H1 (cell line): ENCODE measurements around the gene PARM1. TPM values are rescaled to one million over a fixed set of nuclear protein-coding genes. Genes with fewer than 3 reads are reported as not detected.

Source experiments
- CTCF ChIA-PET: fragments of 300-600 bp; sonication (Branson Sonifier 250); formaldehyde crosslinking; loops from one replicate; lab custom pipeline; 2021; ENCODE audit not compliant: partially characterized antibody; lab: Charles Lee
- POLR2A ChIA-PET: fragments of 300-600 bp; sonication (Branson Sonifier 250); formaldehyde crosslinking; loops from one replicate; lab custom pipeline; 2021; ENCODE audit warnings: inconsistent platforms; ENCODE audit not compliant: partially characterized antibody; lab: Charles Lee
- DNase-seq, 2 experiments: peaks; one replicate each; pipeline versions ENCODE4 v3.0.0 to v3.0.0-alpha.2; 2010 to 2022; ENCODE audit warnings: low spot score in 2 of 2, low read depth in 1 of 2, mixed read lengths in 1 of 2
- FAIRE-seq: peaks from 2 replicates; lab custom pipeline; 2011; peaks lifted over from hg19 to GRCh38; lab: Jason Lieb, UNC
- H2AFZ ChIP-seq: 2 replicates; pipeline ENCODE4 v1.8.1; 2012; ENCODE audit warnings: low read length, inconsistent platforms
- H2AK5ac ChIP-seq: 2 replicates; pipeline ENCODE4 v1.6.1; 2013; ENCODE audit warnings: low read depth, low read length
- H2BK120ac ChIP-seq: replicated peaks from 2 replicates; pipeline ENCODE3; 2013; ENCODE audit warnings: low read depth, low read length, inconsistent platforms
- H2BK12ac ChIP-seq: 2 replicates; pipeline ENCODE4 v1.6.1; 2013; ENCODE audit warnings: low read depth, low read length
- H2BK15ac ChIP-seq: 2 replicates; pipeline ENCODE4 v1.6.1; 2013; ENCODE audit warnings: low read length
- H2BK20ac ChIP-seq: 2 replicates; pipeline ENCODE4 v1.6.1; 2013; ENCODE audit warnings: low read length
- H2BK5ac ChIP-seq: 2 replicates; pipeline ENCODE4 v1.6.1; 2013; ENCODE audit warnings: low read depth, low read length
- H3K14ac ChIP-seq: 2 replicates; pipeline ENCODE4 v1.6.1; 2013; ENCODE audit warnings: inconsistent platforms; ENCODE audit not compliant: insufficient read length
- H3K18ac ChIP-seq: 2 replicates; pipeline ENCODE4 v1.6.1; 2013; ENCODE audit warnings: low read length; ENCODE audit errors: extremely low read depth
- H3K23ac ChIP-seq: 2 replicates; pipeline ENCODE4 v1.6.1; 2013; ENCODE audit warnings: inconsistent platforms; ENCODE audit not compliant: insufficient read length
- H3K23me2 ChIP-seq: 2 replicates; pipeline ENCODE4 v1.6.1; 2013; ENCODE audit warnings: low read depth, low read length
- H3K27ac ChIP-seq: 2 replicates; pipeline ENCODE4 v1.6.1; 2011; ENCODE audit warnings: low read depth, low read length, inconsistent platforms
- H3K27me3 ChIP-seq, 4 experiments: replicated peaks in 1 of 4; 1 replicate in 1 of 4; 2 replicates in 3 of 4; pipeline versions ENCODE4 v1.6.1 to v1.8.1; 2011 to 2013; ENCODE audit warnings: low read length in 3 of 4, mild to moderate bottlenecking in 3 of 4, inconsistent platforms in 2 of 4, mixed read lengths in 2 of 4, moderate library complexity in 1 of 4; ENCODE audit not compliant: control insufficient read depth in 3 of 4, insufficient read depth in 3 of 4; ENCODE audit errors: extremely low read depth in 1 of 4
- H3K36me3 ChIP-seq, 4 experiments: 2 replicates each; pipeline versions ENCODE4 v1.6.1 to v1.8.1; 2011 to 2013; ENCODE audit warnings: mild to moderate bottlenecking in 4 of 4, low read length in 3 of 4, moderate library complexity in 2 of 4, control low read depth in 1 of 4, inconsistent platforms in 1 of 4; ENCODE audit not compliant: insufficient read depth in 4 of 4, control insufficient read depth in 2 of 4
- H3K4ac ChIP-seq: replicated peaks from 2 replicates; pipeline ENCODE3; 2013; ENCODE audit warnings: low read length, low read depth, mixed read lengths, inconsistent platforms; ENCODE audit not compliant: insufficient read length
- H3K4me1 ChIP-seq, 4 experiments: replicated peaks in 1 of 4; 1 replicate in 1 of 4; 2 replicates in 3 of 4; pipeline versions ENCODE4 v1.6.1 to v1.8.1; 2011 to 2013; ENCODE audit warnings: low read length in 3 of 4, inconsistent platforms in 2 of 4, mixed read lengths in 1 of 4; ENCODE audit not compliant: insufficient read depth in 4 of 4, control insufficient read depth in 3 of 4
- H3K4me2 ChIP-seq, 2 experiments: 2 replicates each; pipeline versions ENCODE4 v1.6.1 to v1.8.1; 2011 to 2013; ENCODE audit warnings: low read depth in 2 of 2, low read length in 2 of 2, control low read depth in 1 of 2, inconsistent platforms in 1 of 2, mild to moderate bottlenecking in 1 of 2; ENCODE audit not compliant: insufficient read depth in 1 of 2
- H3K4me3 ChIP-seq, 4 experiments: fragments of 200-600, 300-600 bp in 1 of 4; sonication (generic), shearing (Covaris generic), sonication (Bioruptor Twin) in 1 of 4; 2 replicates each; pipeline versions ENCODE4 v1.5.1 to v1.8.1; 2011 to 2016; ENCODE audit warnings: low read length in 4 of 4, low read depth in 3 of 4, control low read depth in 2 of 4, inconsistent platforms in 2 of 4, mild to moderate bottlenecking in 2 of 4, mixed read lengths in 1 of 4, moderate library complexity in 1 of 4; ENCODE audit not compliant: insufficient read depth in 2 of 4; ENCODE audit errors: extremely low read depth in 1 of 4
- H3K56ac ChIP-seq: replicated peaks from 2 replicates; pipeline ENCODE3; 2013; ENCODE audit warnings: low read depth, mild to moderate bottlenecking, mixed read lengths, low read length, inconsistent platforms; ENCODE audit not compliant: insufficient read length
- H3K79me1 ChIP-seq: 2 replicates; pipeline ENCODE4 v1.6.1; 2013; ENCODE audit warnings: low read depth, low read length, control low read depth
- H3K79me2 ChIP-seq, 2 experiments: 2 replicates each; pipeline versions ENCODE4 v1.6.1 to v1.8.1; 2012 to 2013; ENCODE audit warnings: low read length in 2 of 2, mild to moderate bottlenecking in 2 of 2, inconsistent platforms in 1 of 2; ENCODE audit not compliant: insufficient read depth in 2 of 2, control insufficient read depth in 1 of 2
- H3K9ac ChIP-seq, 4 experiments: replicated peaks in 1 of 4; 1 replicate in 1 of 4; 2 replicates in 3 of 4; pipeline versions ENCODE4 v1.6.1 to v1.8.1; 2011 to 2013; ENCODE audit warnings: low read depth in 3 of 4, low read length in 3 of 4, control low read depth in 2 of 4, mild to moderate bottlenecking in 2 of 4, moderate library complexity in 2 of 4, inconsistent platforms in 1 of 4; ENCODE audit errors: extremely low read depth in 1 of 4
- H3K9me3 ChIP-seq, 2 experiments: 2 replicates each; pipeline versions ENCODE4 v1.6.1 to v1.8.1; 2012 to 2013; ENCODE audit warnings: mild to moderate bottlenecking in 2 of 2, moderate library complexity in 2 of 2, control low read depth in 1 of 2, inconsistent platforms in 1 of 2, low read depth in 1 of 2, low read length in 1 of 2, mixed read lengths in 1 of 2; ENCODE audit not compliant: insufficient read depth in 2 of 2
- H4K20me1 ChIP-seq, 2 experiments: replicated peaks in 1 of 2; 2 replicates each; pipeline versions ENCODE3 to v1.8.1; 2011 to 2013; ENCODE audit warnings: inconsistent platforms in 2 of 2, low read length in 2 of 2, mild to moderate bottlenecking in 1 of 2; ENCODE audit not compliant: insufficient read depth in 2 of 2, control insufficient read depth in 1 of 2
- H4K5ac ChIP-seq: 2 replicates; pipeline ENCODE4 v1.6.1; 2013; ENCODE audit warnings: low read length, low read depth, mixed read lengths, inconsistent platforms; ENCODE audit not compliant: insufficient read length
- H4K8ac ChIP-seq: 2 replicates; pipeline ENCODE4 v1.8.0; 2013; ENCODE audit warnings: mild to moderate bottlenecking, moderate library complexity, low read length, inconsistent platforms; ENCODE audit not compliant: insufficient read depth; ENCODE audit errors: extremely low read depth
- H4K91ac ChIP-seq: replicated peaks from 2 replicates; pipeline ENCODE3; 2013; ENCODE audit warnings: low read length, mixed read lengths, inconsistent platforms; ENCODE audit not compliant: insufficient read length
- CHD2 ChIP-seq: IDR thresholded peaks from 2 replicates; pipeline ENCODE4 v1.6.1; 2012; ENCODE audit warnings: low read length, improper control_type of control experiment
- CTBP2 ChIP-seq: IDR thresholded peaks from 2 replicates; pipeline ENCODE4 v1.7.0; 2011; ENCODE audit warnings: borderline replicate concordance, mild to moderate bottlenecking, moderate library complexity, mixed read lengths, low read length; ENCODE audit not compliant: insufficient read depth, insufficient read length
- EP300 ChIP-seq, 2 experiments: IDR thresholded peaks; 1 replicate in 1 of 2; 2 replicates in 1 of 2; pipeline ENCODE4 v1.6.1; 2011 to 2012; ENCODE audit warnings: low read depth in 2 of 2, low read length in 2 of 2, mild to moderate bottlenecking in 2 of 2, borderline replicate concordance in 1 of 2, inconsistent platforms in 1 of 2, moderate library complexity in 1 of 2
- NANOG ChIP-seq: IDR thresholded peaks from 2 replicates; pipeline ENCODE4 v1.6.1; 2011; ENCODE audit warnings: low read length, low read depth, mild to moderate bottlenecking, inconsistent platforms; ENCODE audit not compliant: insufficient read depth, poor library complexity, severe bottlenecking
- RNF2 ChIP-seq: fragments of 200-900, 300-1000 bp; sonication (generic); IDR thresholded peaks from 2 replicates; pipeline ENCODE4 v1.7.1; 2016; ENCODE audit warnings: borderline replicate concordance, low read depth, mild to moderate bottlenecking, antibody characterized with exemption, low read length; ENCODE audit not compliant: poor library complexity, severe bottlenecking; ENCODE audit errors: missing control alignments
- SIN3A ChIP-seq, 2 experiments: IDR thresholded peaks in 1 of 2; conservative IDR thresholded peaks in 1 of 2; 2 replicates each; pipeline ENCODE4 v1.6.1; 2011 to 2012; ENCODE audit warnings: low read length in 2 of 2, improper control_type of control experiment in 1 of 2, low read depth in 1 of 2, mild to moderate bottlenecking in 1 of 2
- SP2 ChIP-seq: IDR thresholded peaks from 2 replicates; pipeline ENCODE4 v1.6.1; 2012; ENCODE audit warnings: mild to moderate bottlenecking, low read length, inconsistent platforms
- SP4 ChIP-seq: IDR thresholded peaks from 2 replicates; pipeline ENCODE4 v1.6.1; 2012; ENCODE audit warnings: low read length, inconsistent platforms
- TBP ChIP-seq: IDR thresholded peaks from 2 replicates; pipeline ENCODE4 v1.6.1; 2011; ENCODE audit warnings: low read depth, low read length, improper control_type of control experiment
- YY1 ChIP-seq: IDR thresholded peaks from 2 replicates; pipeline ENCODE4 v1.6.1; 2011; ENCODE audit warnings: low read depth, mild to moderate bottlenecking, low read length
- WGBS, 2 experiments: shearing (Covaris generic) in 1 of 2; methylation state at CpG; one replicate each; pipeline versions ENCODE4 v1.1.6 to v1.1.7; 2013 to 2015; ENCODE audit warnings: low lambda C conversion rate in 2 of 2, mixed read lengths in 2 of 2, inconsistent platforms in 1 of 2, low coverage in 1 of 2, missing lambda C conversion rate in 1 of 2; ENCODE audit not compliant: insufficient replicate concordance in 2 of 2, insufficient coverage in 1 of 2, insufficient read length in 1 of 2; ENCODE audit errors: extremely low coverage in 1 of 2, missing lambda C conversion rate in 1 of 2; 5-methylcytosine and 5-hydroxymethylcytosine counted together
- polyA plus RNA-seq, 7 experiments: library from polyadenylated mRNA; depleted of rRNA in 3 of 7; stranded (reverse) in 5 of 7; unstranded in 2 of 7; fragments of >200 nt in 5 of 7; fragments of 200-250 nt in 2 of 7; gene quantifications; 1 replicate in 5 of 7; 2 replicates in 1 of 7; 4 replicates in 1 of 7; pipeline versions ENCODE4 v1.2.1 to v1.2.3, GENCODE V29; 2011 to 2013; ENCODE audit warnings: missing spikeins in 2 of 7, mixed read lengths in 2 of 7
- total RNA-seq: library from RNA; stranded (reverse); fragmentation: NEBNext Ultra II Directional; extraction: Animal tissue kit (Norgen Biotek cat#: 25700); gene quantifications from 2 replicates; pipeline ENCODE4 v1.2.1, GENCODE V29; 2021
- TF ChIP-seq, protein P1 (sequence below): IDR thresholded peaks from 2 replicates; pipeline ENCODE4 v1.6.1; 2012; ENCODE audit warnings: inconsistent platforms
- TF ChIP-seq, protein P2 (sequence below): IDR thresholded peaks from 2 replicates; pipeline ENCODE4 v1.6.1; 2011; ENCODE audit warnings: low read length, improper control_type of control experiment

PARM1 gene
- total and polyA plus RNA-seq, 2 of the 8 experiments (the other 6 are each of a cell fraction or from before 2014, with no cell fraction given), result 2.0 to 5.3 TPM

DNA sequence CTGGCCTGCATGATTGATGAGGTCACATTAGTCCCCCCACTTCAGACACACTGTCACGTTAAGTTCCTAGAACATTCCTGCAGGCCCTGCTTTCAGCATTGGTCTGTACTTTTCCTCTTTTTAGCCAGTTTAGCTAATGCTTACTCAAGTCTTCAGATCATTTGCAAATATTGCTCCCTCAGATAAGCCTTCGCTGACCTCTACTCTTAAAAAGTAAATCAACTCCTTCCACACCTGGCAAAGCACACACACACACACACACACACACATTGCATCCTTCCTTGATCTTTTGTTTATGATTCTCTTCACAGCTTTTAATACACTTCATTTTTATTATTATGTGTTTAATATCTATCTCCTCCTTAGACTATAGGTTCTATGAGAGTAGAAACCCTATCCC, 31.4 kb downstream of the PARM1 start:
- H3K9me3 ChIP-seq, result no peaks in the 10 kb centered on the region; a peak in 1 of 4 replicates
- no peaks in the 10 kb centered on the region for H3K4me1 ChIP-seq
- no peak overlapping the region for H3K9ac ChIP-seq
- H3K79me2 ChIP-seq, result no peaks in the 10 kb centered on the region
- H3K27ac ChIP-seq, result no peak overlapping the region
- FAIRE-seq, result no peak
- H4K20me1 ChIP-seq, result no peaks in the 10 kb centered on the region
- H3K18ac ChIP-seq, result no peak overlapping the region
- H3K14ac ChIP-seq, result no peak overlapping the region
- H2BK12ac ChIP-seq, result no peak overlapping the region
- H3K79me1 ChIP-seq, result no peaks in the 10 kb centered on the region
- no peak overlapping the region for H3K4ac ChIP-seq
- POLR2A ChIA-PET, result no interaction called here
- no peak overlapping the region for H4K91ac ChIP-seq
- H2BK120ac ChIP-seq, result no peak overlapping the region
- no peak overlapping the region for H2BK5ac ChIP-seq
- no peak overlapping the region for H2AFZ ChIP-seq
- no peak overlapping the region for H3K56ac ChIP-seq
- no peaks in the 10 kb centered on the region for H3K36me3 ChIP-seq
- no peak overlapping the region for H3K4me3 ChIP-seq
- H3K23ac ChIP-seq, result no peak overlapping the region
- DNase-seq, result no peak
- no peaks in the 10 kb centered on the region; the same call in 1 of the 2 replicates for H3K23me2 ChIP-seq
- H2AK5ac ChIP-seq, result no peak overlapping the region
- H3K4me2 ChIP-seq, result no peak overlapping the region
- no peak overlapping the region for H2BK15ac ChIP-seq
- H2BK20ac ChIP-seq, result no peak overlapping the region
- H3K27me3 ChIP-seq, result no peaks in the 10 kb centered on the region
- no peak overlapping the region for H4K5ac ChIP-seq
- no peak overlapping the region for H4K8ac ChIP-seq
- CTCF ChIA-PET, result interaction anchor here (0.5 to 1.3 kb wide), 3 partner anchors 31 to 505 kb away, joined by 3 to 6 read pairs (median 4); partner anchors contain the start of gene PARM1
- WGBS, 2 experiments, result 88% methylated on average over 2 of the region's 2 CpGs; no CpG with 5 or more reads in 1 of the 2 experiments
- TF ChIP-seq CTBP2 (no peak), RNF2 (no peak), SIN3A (conservative IDR thresholded peaks at IDR 0.05 in 1 of 2, IDR thresholded peaks at IDR 0.05 in 1 of 2; ENCODE audit: low read depth in 1 of 2, low read length in 2 of 2) (no peak), CHD2 (no peak), TBP (no peak), EP300 (IDR thresholded peaks at IDR 0.05; ENCODE audit: borderline replicate concordance in 1 of 2, low read depth in 2 of 2, low read length in 2 of 2) (no peak), SP2 (no peak), YY1 (no peak), SP4 (no peak), NANOG (no peak)
- TF ChIP-seq, protein P1, sequence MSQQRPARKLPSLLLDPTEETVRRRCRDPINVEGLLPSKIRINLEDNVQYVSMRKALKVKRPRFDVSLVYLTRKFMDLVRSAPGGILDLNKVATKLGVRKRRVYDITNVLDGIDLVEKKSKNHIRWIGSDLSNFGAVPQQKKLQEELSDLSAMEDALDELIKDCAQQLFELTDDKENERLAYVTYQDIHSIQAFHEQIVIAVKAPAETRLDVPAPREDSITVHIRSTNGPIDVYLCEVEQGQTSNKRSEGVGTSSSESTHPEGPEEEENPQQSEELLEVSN, result no peak
- TF ChIP-seq, protein P2, sequence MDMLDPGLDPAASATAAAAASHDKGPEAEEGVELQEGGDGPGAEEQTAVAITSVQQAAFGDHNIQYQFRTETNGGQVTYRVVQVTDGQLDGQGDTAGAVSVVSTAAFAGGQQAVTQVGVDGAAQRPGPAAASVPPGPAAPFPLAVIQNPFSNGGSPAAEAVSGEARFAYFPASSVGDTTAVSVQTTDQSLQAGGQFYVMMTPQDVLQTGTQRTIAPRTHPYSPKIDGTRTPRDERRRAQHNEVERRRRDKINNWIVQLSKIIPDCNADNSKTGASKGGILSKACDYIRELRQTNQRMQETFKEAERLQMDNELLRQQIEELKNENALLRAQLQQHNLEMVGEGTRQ, result no peak
